ENCODE data around the gene PANX3.

DNA sequence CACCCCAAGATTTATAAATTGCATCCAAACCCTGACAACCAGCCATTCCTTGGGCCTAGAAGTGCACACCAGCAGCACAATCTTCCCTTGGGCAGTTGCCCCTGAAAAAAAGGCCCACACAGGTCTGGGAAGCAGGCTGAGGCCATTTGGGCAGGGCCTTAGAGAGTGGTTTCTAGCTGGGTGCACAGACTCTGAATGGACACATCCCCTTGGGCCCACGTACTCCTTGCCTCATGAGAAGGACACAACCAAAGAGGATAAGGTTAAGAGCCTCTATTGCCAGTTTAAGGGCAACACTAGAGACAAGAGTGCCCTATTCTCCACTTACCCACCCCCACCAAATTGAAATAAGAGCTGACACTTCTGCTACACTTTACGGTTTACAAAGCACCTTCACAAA lies 933 bp upstream of the PANX3 start:
- TF ChIP-seq, protein P1, sequence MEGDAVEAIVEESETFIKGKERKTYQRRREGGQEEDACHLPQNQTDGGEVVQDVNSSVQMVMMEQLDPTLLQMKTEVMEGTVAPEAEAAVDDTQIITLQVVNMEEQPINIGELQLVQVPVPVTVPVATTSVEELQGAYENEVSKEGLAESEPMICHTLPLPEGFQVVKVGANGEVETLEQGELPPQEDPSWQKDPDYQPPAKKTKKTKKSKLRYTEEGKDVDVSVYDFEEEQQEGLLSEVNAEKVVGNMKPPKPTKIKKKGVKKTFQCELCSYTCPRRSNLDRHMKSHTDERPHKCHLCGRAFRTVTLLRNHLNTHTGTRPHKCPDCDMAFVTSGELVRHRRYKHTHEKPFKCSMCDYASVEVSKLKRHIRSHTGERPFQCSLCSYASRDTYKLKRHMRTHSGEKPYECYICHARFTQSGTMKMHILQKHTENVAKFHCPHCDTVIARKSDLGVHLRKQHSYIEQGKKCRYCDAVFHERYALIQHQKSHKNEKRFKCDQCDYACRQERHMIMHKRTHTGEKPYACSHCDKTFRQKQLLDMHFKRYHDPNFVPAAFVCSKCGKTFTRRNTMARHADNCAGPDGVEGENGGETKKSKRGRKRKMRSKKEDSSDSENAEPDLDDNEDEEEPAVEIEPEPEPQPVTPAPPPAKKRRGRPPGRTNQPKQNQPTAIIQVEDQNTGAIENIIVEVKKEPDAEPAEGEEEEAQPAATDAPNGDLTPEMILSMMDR (conservative IDR thresholded peaks at IDR 0.05), result no peak
- TF ChIP-seq ZFX (IDR thresholded peaks at IDR 0.05), result no peak

Data from C4-2B (cell line).